GM12878 (cell line): ENCODE data around the gene LEKR1.

Experiments used
- BHLHE40 ChIP-seq, 2 experiments: fragments of 450-650 bp in 1 of 2; IDR thresholded peaks; 2 replicates each; pipeline ENCODE4 v1.6.1; 2011 to 2017; ENCODE audit warnings: low read depth in 2 of 2, borderline replicate concordance in 1 of 2, improper control_type of control experiment in 1 of 2, low read length in 1 of 2, mild to moderate bottlenecking in 1 of 2
- CBX5 ChIP-seq: sonication (generic); IDR thresholded peaks from 2 replicates; pipeline ENCODE4 v1.6.1; 2016; ENCODE audit warnings: low read depth, moderate library complexity, mild to moderate bottlenecking, inconsistent platforms
- FOXK2 ChIP-seq: fragments of 450-650 bp; IDR thresholded peaks from 2 replicates; pipeline ENCODE4 v1.6.1; 2017; ENCODE audit warnings: mild to moderate bottlenecking, moderate library complexity
- MXI1 ChIP-seq: fragments of 150-350 bp; IDR thresholded peaks from 2 replicates; pipeline ENCODE4 v1.6.1; 2011; ENCODE audit warnings: low read depth, mild to moderate bottlenecking, inconsistent platforms, low read length, improper control_type of control experiment
- POLR2A ChIP-seq: IDR thresholded peaks from 2 replicates; pipeline ENCODE4 v1.6.1; 2011; ENCODE audit warnings: low read depth, mild to moderate bottlenecking, low read length
- POLR2AphosphoS5 ChIP-seq: IDR thresholded peaks from 2 replicates; pipeline ENCODE4 v1.6.1; 2011; ENCODE audit warnings: mild to moderate bottlenecking, low read length, inconsistent platforms
- RCOR1 ChIP-seq: conservative IDR thresholded peaks from 2 replicates; pipeline ENCODE4 v1.6.1; 2012; ENCODE audit warnings: low read depth, low read length, improper control_type of control experiment
- SREBF2 ChIP-seq: IDR thresholded peaks from 2 replicates; pipeline ENCODE4 v1.6.1; 2012; ENCODE audit warnings: mild to moderate bottlenecking, low read length
- ZNF207 ChIP-seq: fragments of 450-650 bp; IDR thresholded peaks from 2 replicates; pipeline ENCODE4 v1.6.1; 2014; ENCODE audit warnings: antibody characterized with exemption, mild to moderate bottlenecking, borderline replicate concordance
- ZSCAN29 ChIP-seq: fragments of 450-650 bp; IDR thresholded peaks from 2 replicates; pipeline ENCODE4 v1.6.1; 2017; ENCODE audit warnings: mild to moderate bottlenecking, moderate library complexity
- TF ChIP-seq, protein P1 (sequence below): IDR thresholded peaks from 2 replicates; pipeline ENCODE4 v1.6.1; 2011; ENCODE audit warnings: mild to moderate bottlenecking, low read depth, low read length, moderate library complexity; ENCODE audit not compliant: insufficient replicate concordance

DNA sequence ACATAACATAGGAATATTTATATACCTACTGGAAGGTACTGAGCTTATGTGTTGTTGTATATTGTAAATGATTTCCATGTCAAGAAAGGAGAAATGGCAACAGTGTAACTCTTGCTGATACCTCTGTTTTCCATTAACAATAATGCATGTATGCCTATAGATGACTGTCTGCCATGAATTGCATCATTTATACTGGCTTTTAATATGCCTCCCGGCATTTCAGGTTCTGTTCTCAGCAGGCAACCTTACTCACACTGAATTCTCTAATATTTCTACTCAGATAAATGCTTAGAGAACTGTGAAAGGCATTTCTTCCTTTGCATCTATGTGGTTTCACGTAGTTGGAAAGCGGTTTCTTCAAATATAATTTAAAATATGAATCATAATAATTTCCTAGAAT, 41.8 kb downstream of the LEKR1 start:
- TF ChIP-seq, protein P1, sequence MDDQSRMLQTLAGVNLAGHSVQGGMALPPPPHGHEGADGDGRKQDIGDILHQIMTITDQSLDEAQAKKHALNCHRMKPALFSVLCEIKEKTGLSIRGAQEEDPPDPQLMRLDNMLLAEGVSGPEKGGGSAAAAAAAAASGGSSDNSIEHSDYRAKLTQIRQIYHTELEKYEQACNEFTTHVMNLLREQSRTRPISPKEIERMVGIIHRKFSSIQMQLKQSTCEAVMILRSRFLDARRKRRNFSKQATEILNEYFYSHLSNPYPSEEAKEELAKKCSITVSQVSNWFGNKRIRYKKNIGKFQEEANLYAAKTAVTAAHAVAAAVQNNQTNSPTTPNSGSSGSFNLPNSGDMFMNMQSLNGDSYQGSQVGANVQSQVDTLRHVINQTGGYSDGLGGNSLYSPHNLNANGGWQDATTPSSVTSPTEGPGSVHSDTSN, result no peak
- TF ChIP-seq RCOR1 (no peak), ZNF207 (no peak), BHLHE40 (IDR thresholded peaks at IDR 0.05; ENCODE audit: borderline replicate concordance in 1 of 2, low read depth in 2 of 2, low read length in 1 of 2) (no peak), ZSCAN29 (no peak), MXI1 (no peak), FOXK2 (no peak), POLR2A (no peak), SREBF2 (no peak), CBX5 (no peak), POLR2AphosphoS5 (no peak)
